AG10803 (cell line): ENCODE results near the gene WBP1.

Experiments used
- DNase-seq: peaks from one replicate; pipeline ENCODE4 v3.0.0; 2010; ENCODE audit warnings: low read depth
- H3K4me3 ChIP-seq: 2 replicates; pipeline ENCODE4 v1.5.1; 2011; ENCODE audit warnings: mild to moderate bottlenecking, low read length, control low read depth
- TF ChIP-seq, protein P1 (sequence below): conservative IDR thresholded peaks from 2 replicates; pipeline ENCODE4 v1.5.1; 2011; ENCODE audit warnings: mild to moderate bottlenecking, low read length, control low read depth, inconsistent platforms

The WBP1 gene

DNA sequence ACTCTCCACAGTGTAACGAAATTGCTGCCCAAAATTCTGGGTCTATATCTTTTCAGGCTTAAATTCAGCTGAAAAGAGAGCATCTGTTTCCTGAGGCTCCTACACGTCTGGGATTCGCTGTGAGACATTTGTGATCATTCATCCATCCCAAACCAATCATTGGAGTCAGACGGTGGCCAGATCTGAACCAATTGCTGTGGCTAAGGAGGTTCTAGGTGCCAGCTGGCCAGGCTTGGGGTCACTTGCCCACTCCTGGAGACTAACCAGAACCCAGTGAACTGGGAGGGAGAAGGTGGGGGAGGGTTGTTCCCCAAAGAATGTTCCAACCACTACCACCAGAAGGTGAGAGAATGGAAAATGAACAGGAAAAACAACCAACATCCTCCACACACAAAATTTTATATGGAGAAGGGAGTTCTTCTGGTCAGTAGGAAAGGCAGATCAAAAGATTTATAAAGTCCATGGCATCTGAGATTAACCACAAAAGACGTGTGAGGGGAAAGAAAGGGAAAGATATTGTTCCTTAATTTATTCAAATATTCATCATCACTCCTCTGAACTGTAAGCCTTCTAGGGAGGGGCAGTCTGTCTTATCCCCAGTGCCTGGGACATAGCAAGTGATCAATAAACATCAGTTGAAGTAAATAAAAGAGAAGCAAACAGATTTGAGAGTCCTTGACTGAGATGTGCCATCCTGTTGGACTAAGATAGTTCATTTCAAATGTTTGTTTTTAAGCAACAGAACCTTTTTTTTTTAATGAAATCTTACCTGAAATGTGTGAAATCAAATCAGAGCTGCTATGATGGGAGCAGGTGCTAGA, 13.5 kb upstream of the WBP1 start:
- no peak overlapping the region for H3K4me3 ChIP-seq
- TF ChIP-seq, protein P1, sequence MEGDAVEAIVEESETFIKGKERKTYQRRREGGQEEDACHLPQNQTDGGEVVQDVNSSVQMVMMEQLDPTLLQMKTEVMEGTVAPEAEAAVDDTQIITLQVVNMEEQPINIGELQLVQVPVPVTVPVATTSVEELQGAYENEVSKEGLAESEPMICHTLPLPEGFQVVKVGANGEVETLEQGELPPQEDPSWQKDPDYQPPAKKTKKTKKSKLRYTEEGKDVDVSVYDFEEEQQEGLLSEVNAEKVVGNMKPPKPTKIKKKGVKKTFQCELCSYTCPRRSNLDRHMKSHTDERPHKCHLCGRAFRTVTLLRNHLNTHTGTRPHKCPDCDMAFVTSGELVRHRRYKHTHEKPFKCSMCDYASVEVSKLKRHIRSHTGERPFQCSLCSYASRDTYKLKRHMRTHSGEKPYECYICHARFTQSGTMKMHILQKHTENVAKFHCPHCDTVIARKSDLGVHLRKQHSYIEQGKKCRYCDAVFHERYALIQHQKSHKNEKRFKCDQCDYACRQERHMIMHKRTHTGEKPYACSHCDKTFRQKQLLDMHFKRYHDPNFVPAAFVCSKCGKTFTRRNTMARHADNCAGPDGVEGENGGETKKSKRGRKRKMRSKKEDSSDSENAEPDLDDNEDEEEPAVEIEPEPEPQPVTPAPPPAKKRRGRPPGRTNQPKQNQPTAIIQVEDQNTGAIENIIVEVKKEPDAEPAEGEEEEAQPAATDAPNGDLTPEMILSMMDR: no peak
- DNase-seq: no peak

DNA sequence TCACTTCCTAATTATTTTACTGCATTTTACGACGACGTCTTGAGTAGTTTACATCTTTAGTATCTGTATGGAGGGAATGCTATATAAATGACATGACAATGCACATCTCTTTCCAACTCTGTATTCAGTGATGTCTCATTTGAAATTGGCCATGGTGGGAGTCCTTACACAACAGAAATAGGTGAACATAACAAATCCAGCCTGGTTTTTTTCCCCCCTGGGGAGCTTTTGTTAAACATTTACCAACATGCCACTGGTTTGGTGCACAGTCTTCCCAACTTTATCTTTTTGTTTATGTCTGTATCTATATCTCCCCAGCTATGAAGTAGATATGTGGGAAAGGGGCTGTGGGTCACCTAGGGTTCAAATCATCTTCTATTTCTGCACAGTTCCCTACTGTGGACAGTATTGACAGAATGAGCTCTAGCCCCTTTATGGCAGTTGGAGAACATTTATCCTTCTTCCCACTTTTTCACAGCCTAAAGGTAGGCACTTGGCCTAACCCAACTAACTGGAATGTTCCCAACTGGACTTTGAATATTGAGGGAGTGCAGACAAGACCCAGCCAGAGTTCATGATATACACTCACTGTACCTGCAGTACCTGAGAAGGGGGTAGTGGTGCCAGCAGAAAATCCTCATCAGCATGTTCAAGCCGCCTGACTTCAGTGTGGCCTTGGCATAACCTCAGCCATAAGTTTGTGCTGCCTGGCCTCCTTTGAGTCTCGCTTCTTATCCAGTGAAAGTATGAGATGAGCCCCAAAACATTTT, 10.8 kb upstream of the WBP1 start:
- DNase-seq: no peak
- TF ChIP-seq, protein P1: no peak
- H3K4me3 ChIP-seq: no peak overlapping the region

DNA sequence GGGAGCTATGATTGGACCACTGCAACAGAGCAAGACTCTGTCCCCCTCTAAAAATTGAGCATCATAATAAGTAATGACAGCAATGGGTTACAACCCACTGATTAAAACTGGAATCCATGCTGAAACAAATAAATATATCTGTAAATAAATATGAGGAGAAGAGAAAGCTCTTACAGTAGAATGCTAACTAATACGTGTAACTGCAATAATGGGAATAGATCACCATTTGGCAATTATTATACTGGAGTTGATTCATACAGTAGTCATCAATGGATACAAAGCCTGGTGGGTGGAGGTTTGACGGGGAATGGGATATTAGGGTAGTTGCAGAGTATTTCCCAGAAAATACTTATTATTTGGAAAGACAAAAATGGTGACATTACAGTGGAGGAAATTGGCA, 9.5 kb upstream of the WBP1 start:
- DNase-seq: no peak
- TF ChIP-seq, protein P1: no peak
- no peak overlapping the region for H3K4me3 ChIP-seq

DNA sequence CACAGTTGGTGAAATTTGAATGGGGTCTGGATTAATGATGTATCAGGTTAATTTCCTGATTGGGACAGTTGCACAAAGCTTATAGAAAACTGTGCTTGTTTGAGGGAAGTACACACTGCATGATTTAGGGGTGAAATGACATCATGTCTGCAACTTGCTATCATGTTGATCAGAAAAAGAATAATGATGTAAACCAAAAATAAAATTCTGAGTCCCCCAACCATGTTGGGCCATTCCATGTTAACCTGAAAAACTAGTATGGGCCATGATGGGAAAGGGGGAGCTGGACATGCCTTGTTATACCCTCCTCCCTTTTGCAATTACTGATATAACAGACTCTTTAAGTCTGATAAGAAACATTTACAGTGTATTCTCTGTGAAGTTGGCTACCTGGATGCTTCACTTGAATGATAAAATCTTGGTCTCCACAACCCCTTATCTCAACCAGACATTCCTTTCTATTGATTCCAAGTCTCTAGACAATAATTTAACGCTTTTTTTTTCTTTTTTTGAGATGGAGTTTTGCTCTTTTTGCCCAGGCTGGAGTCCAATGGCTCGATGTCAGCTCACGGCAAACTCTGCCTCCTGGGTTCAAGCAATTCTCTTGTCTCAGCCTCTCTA, 7.6 kb upstream of the WBP1 start:
- no peak overlapping the region for H3K4me3 ChIP-seq
- no peak for DNase-seq
- TF ChIP-seq, protein P1: no peak

DNA sequence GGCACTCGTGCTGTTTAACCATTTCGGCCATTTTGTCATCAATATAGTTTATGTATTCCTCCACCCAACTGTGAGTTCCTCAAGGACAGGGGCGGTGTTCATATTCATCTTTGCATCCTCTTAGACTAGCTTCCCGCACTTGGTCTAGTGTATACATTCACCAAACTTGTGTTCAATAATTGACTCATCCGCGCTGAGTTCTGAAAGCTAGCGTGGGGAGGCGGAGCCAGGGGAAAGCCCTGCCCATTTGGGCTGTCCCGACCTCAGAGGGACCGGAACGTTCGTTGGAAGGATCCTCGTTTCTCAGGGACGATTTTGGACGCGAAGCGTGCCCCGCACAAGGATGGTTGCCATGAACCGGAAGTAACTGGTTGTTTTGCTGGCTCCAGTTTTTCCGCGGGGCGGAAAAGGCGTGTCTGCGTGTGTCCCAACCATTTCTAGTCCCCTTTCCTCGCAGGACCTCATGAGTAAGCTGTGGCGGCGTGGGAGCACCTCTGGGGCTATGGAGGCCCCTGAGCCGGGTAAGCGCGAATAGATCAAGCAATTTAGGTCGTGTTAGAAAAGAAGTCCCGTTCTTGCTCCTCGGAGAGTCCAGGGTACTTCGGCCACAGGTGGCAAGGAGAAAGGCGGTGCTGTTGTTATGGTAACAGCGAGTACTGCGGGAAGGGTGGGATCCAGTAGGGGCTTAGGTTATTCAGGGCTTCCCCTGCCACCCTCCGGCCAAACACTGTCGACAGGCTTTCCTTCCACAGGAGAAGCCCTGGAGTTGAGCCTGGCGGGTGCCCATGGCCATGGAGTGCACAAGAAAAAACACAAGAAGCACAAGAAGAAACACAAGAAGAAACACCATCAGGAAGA, 3.4 kb upstream of the WBP1 start, which contains the start of gene INO80B:
Gene INO80B, plus strand, starts transcription at position 434 of the 858 bp plus-strand sequence. Its CDS starts 30 bp downstream, at position 464.
- DNase-seq: peak; percentile 98
- TF ChIP-seq, protein P1: no peak
- peak within 1 kb of the TSS; percentile 92 for H3K4me3 ChIP-seq

DNA sequence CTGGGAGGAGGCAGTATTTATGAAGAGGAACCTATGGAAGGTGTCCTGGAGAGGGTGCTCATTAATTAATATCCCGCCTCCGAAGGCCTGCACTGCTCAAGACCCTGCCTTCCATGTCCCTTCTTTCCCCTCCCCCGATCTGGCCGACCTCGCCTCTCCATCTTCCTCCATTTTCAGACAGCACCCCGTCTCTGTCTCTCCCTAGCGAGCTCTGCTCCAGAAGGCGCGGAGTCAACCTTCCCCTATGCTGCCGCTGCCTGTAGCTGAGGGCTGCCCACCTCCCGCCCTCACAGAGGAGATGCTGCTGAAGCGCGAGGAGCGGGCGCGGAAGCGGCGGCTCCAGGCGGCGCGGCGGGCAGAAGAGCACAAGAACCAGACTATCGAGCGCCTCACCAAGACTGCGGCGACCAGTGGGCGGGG, 1.1 kb upstream of the WBP1 start:
- TF ChIP-seq, protein P1: no peak
- no peak for DNase-seq
- H3K4me3 ChIP-seq: peak overlapping the region; percentile 79
